Colon (tissue), 2 donors: ENCODE results near the gene SNX30.

Experiments
- FAIRE-seq: peaks from 2 replicates; lab custom pipeline; 2012; peaks lifted over from hg19 to GRCh38; lab: Jason Lieb, UNC
- donor health status: control.
- donor health status: control.

Gene SNX30

GRCh38 chr9:112886351-112886750 is 135.8 kb downstream of the SNX30 start:
- no peak for FAIRE-seq

- FAIRE-seq = no peak
Measured at GRCh38 chr9:112887381-112887780, 136.8 kb downstream of the SNX30 start.

DNA sequence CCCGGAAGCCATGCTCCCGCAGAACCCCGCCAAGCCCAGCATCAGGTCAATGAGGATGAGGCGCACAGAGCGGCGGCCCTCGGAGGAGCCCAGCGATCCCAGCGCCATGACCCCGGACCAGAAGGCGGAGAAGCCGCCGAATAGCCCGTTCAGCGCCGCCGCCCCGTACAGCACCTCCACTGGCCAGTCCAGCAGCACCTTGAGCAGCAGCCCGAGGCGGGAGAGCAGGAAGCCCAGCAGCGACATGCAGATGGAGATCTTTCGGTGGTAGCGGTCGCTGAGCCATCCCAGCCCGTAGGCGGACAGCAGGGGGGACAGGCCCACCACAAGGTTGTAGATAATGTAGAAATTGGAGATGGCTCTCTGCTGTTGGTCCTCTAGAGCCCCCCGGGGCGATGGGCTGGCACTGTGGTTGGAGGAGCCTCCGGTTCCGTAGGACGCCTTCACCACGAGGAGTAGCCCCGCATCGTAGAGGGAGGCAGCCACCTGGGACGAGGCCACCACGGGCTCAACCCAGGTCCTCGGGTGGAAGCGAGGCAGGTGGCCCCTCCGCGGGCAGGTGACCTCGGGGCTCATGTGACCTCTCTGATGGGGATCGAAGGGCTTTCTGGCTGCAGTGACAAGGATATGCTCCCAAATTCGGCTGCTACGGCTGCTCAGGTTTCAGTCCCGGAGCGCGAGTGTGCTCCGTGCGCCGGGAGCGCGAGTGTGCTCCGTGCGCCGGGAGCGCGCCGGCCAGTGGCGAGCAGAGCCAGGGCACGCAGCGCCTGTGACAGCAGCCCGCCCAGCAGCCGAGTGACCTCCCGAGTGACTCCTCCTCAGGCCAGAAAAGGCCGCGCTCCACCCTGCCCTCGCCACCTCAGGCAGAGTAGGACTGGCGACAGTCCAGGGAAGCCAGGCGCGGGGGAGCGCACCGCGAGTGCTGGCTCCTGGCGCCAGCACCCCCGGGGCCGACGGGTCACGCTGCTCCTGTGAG is 139.8 kb downstream of the SNX30 start, which contains the start of gene SLC46A2:
Gene SLC46A2, minus strand, starts transcription at position 771 of the 976 bp plus-strand sequence. Its CDS starts 195 bp downstream, at position 576.
- FAIRE-seq = no peak

GRCh38 chr9:112891521-112891920 is 141.0 kb downstream of the SNX30 start:
- FAIRE-seq = no peak

- FAIRE-seq = no peak
Measured at GRCh38 chr9:112892981-112893380, 142.4 kb downstream of the SNX30 start.

- no peak for FAIRE-seq
Measured at GRCh38 chr9:112894041-112894440, 143.5 kb downstream of the SNX30 start.

GRCh38 chr9:112894699-112895098 is 144.1 kb downstream of the SNX30 start:
- FAIRE-seq = no peak

- FAIRE-seq = no peak
Measured at GRCh38 chr9:112896131-112896530, 145.6 kb downstream of the SNX30 start.

DNA sequence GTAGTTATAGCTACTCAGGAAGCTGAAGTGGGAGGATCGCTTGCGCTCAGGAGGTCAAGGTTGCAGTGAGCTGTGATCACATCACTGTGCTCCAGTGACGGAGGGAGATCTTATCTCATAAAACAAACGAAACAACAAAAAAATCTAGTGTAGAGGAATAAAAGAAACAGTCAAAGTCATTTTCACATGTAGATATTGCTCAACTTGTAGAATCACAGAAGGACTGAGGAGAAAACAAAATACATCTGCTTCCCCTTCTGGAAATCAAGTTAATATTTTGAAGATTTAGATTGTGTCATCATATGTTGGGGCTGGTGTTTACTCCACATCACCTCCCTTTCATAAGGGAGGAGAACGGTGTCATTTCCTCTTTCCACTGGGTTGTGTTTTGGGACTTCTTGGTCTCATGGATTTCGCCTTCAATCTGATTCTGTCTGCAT is 148.3 kb downstream of the SNX30 start:
- no peak for FAIRE-seq

- no peak for FAIRE-seq
Measured at GRCh38 chr9:112900488-112900887, 149.9 kb downstream of the SNX30 start.

DNA sequence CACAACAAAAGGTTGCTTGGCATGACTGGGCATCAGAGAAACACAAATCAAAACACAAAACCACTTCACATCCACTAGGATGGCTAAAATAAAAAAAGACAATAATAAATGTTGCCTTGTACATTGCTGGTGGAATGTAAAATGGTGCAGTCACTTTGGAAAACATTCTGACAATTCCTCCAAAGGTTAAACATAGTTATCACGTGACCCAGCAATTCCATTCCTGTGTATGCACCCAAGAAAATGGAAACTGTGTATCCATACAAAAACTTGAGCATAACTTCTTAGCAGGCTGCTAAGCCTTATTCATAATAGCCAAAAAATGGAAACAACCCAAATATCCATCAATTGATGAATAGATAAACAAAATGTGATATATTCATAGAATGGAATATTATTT is 150.3 kb downstream of the SNX30 start:
- FAIRE-seq = no peak

DNA sequence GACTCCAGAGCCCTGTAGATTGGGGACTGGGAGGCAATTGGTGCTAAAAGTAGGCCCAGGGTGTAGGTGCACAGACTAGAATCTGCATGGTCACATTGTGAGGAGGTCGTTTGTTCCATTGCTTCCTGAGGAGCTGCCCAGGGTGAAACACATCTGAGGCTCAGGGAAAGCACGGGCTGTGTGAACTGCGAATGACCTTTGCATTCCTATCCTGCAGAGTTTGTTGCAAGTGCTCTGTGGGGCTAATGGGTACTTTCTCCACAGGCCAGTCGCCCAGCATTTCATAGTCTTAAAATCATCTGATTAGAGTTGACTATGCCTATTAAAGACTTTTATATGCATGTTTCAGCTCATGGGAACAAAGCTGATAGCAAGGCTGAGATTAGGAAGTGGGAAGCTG is 154.5 kb downstream of the SNX30 start:
- FAIRE-seq = no peak

GRCh38 chr9:112911736-112912135 is 161.2 kb downstream of the SNX30 start:
- no peak for FAIRE-seq

DNA sequence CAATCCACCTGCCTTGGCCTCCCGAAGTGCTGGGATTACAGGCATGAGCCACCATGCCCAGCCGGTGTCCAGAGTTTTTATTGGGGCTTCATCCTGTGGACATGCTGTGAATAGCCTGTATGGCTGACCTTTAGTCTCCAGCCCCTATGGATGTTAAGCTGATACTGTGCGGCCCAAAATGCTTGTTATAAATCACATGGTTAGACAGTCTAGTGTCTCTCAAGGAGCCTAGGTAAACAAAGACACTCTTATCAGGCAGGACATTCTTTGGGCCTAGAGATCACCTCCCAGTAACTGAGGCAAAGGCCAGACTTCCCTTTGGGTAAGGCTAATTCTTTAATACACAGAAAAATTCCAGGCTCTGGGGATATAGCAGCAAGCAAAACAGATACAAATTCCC is 162.1 kb downstream of the SNX30 start:
- no peak for FAIRE-seq

DNA sequence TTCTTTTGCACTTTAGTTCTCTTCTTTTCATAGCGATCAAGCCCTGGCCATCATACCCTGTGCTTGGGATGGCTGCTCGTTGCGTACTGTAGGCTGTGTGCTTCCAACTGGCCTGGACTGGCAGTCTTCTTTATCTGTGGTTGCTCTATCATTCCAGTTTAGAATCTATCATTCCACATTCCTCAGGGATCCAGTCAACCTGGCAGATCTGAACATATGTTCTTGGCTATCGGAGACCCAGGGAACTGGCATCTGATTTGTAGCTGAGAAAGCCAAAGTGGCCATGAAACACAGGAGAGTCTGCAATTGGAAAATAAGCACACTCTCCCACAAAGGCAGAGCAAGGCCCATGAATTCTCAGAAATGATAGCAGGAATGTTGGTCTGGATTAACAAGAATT is 162.8 kb downstream of the SNX30 start:
- FAIRE-seq = no peak

- FAIRE-seq = no peak
Measured at GRCh38 chr9:112914524-112914923, 164.0 kb downstream of the SNX30 start.

DNA sequence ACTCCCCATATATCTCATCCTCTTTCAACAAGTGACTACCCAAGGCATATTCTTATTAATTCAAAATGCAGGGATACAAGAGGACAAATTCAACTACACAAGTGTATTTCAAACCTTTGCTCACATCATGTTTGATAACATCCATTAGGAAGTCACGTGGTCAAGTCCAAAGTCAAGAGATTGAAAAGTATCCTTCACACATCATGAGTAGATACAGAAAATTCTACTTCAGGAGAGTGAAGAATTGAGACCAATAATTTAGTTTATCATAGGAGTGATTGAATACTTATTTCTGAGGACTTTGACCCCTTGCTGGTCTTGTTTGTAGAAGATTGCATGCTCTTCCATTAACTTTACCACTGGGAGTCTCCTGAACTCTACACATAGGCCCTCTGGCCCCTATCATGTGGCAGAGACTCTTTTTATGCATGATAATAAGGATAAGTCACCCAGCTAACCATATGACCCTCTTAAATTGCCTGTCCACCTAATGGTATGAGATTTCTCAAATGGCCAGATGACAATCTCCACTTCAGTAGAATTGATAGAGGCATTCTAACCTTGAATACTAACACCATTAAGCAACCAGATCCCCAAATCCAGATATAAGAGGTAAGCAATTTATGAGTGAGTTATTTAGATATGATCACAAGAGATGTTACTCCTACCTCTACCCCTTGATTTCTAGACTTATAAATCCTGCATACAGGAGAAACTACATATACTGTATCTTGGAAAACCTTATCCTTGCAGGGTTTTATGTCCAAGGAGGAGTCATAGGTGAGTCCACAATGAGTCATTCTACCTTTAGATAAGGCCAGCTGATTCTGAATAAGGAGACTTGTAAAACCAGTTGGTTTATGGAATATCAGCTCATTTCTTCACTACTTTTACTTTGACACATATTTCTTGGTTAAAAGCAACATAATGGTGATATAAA is 166.8 kb downstream of the SNX30 start:
- no peak for FAIRE-seq

DNA sequence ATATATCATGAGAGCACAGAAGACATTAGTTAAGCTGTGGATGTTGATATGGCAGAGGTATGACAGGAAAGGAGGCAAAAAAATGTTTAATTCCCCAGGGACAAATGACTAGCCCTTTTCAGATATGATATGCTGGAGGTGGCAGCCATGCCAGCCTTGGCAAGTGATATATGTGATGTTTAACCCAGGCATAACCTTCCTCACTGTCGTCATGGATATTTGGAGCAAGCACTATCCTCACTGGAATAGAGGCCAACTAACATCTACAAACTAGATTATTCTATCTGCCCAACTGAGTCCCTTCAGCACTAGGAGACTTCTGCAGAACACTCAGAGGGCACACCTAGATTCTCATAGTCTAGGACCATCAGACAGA is 167.4 kb downstream of the SNX30 start:
- FAIRE-seq = no peak

DNA sequence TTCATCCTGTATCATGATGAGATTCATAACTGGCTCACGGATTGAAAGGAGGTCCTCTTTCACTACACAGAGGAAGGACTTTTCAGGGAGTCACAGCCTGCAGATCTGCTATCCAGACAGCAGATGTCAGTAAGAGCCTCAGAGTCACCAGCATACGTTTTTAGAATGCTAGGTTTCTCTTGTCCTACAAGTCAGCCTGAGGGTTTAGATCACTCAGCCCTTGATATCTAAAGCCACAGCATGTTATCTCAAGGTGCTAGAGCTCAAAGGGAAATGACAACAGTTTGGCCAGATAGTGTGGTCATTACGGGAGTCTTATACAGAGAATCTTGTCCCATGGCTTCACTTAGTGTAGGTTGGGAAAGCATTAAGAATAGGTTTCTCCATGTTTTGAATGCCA is 171.0 kb downstream of the SNX30 start:
- FAIRE-seq = no peak
